Non-pigmented ciliary epithelial cell (primary cell): ENCODE data around the gene TIAM1.

Source experiments
- DNase-seq: peaks from one replicate; pipeline ENCODE4 v3.0.0-alpha.2; 2010; ENCODE audit warnings: low read depth

The TIAM1 gene

GRCh38 chr21:31354604-31355443 lies 10.8 kb upstream of the TIAM1 start:
- DNase-seq = peak; percentile 85

GRCh38 chr21:31354122-31354521 lies 10.1 kb upstream of the TIAM1 start:
- DNase-seq = no peak

- no peak for DNase-seq
Measured at GRCh38 chr21:31352836-31353235, 8.8 kb upstream of the TIAM1 start.

- no peak for DNase-seq
Measured at GRCh38 chr21:31351960-31352359, 7.9 kb upstream of the TIAM1 start.

GRCh38 chr21:31351438-31351837 lies 7.4 kb upstream of the TIAM1 start:
- DNase-seq = no peak

GRCh38 chr21:31349208-31349607 lies 5.1 kb upstream of the TIAM1 start:
- no peak for DNase-seq

GRCh38 chr21:31348188-31348587 lies 4.1 kb upstream of the TIAM1 start:
- no peak for DNase-seq

- DNase-seq = no peak
Measured at GRCh38 chr21:31347435-31348032, 3.5 kb upstream of the TIAM1 start.

- DNase-seq = no peak
Measured at GRCh38 chr21:31346256-31346821, 2.3 kb upstream of the TIAM1 start.

GRCh38 chr21:31345136-31345535 lies 1.1 kb upstream of the TIAM1 start:
- DNase-seq = no peak

- no peak for DNase-seq
Measured at GRCh38 chr21:31343030-31343510, 991 bp downstream of the TIAM1 start.

- no peak for DNase-seq
Measured at GRCh38 chr21:31342348-31342747, 1.7 kb downstream of the TIAM1 start.

GRCh38 chr21:31340942-31341487 lies 3.0 kb downstream of the TIAM1 start:
- no peak for DNase-seq

- DNase-seq = no peak
Measured at GRCh38 chr21:31340514-31340913, 3.5 kb downstream of the TIAM1 start.

- no peak for DNase-seq
Measured at GRCh38 chr21:31339721-31340120, 4.3 kb downstream of the TIAM1 start.

GRCh38 chr21:31338908-31339368 lies 5.1 kb downstream of the TIAM1 start:
- no peak for DNase-seq

GRCh38 chr21:31337996-31338907 lies 5.8 kb downstream of the TIAM1 start:
- DNase-seq = no peak

GRCh38 chr21:31337086-31337485 lies 7.0 kb downstream of the TIAM1 start:
- no peak for DNase-seq

- no peak for DNase-seq
Measured at GRCh38 chr21:31336739-31337040, 7.4 kb downstream of the TIAM1 start.

- DNase-seq = peak; percentile 80
Measured at GRCh38 chr21:31335957-31336738, 7.9 kb downstream of the TIAM1 start.

GRCh38 chr21:31334648-31335121 lies 9.4 kb downstream of the TIAM1 start:
- DNase-seq = no peak
